NCI-H1436 treated with DMSO at 0.1 percent for 48 hours (cell line): ENCODE measurements around the gene MEGF11.

ENCODE experiments used
- DNase-seq: peaks from one replicate; lab custom pipeline; 2025; lab: John Stamatoyannopoulos, UW

The MEGF11 gene

GRCh38 chr15:65918357-65918920 is 335.1 kb downstream of the MEGF11 start:
- DNase-seq: no peak

DNA sequence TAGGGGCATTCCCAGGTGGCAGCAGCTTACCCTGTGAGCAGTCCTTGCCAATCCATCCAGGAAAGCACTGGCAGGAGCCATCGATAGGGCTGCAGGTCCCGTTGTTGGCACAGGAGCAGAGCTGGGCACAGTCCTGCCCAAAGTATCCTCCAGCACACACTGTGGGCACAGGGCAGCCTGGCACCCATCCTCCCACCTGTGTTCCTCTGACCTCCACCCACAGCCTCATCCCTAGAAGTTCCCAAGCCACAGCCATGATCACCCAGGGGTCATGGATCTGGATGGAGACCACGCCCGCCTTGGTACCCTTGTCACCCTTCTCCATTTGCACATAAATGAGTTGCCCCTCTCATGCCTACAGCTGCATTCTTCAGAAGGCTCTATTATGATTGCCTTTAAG is 335.6 kb downstream of the MEGF11 start:
- DNase-seq: no peak

GRCh38 chr15:65917407-65917756 is 336.2 kb downstream of the MEGF11 start:
- no peak for DNase-seq

DNA sequence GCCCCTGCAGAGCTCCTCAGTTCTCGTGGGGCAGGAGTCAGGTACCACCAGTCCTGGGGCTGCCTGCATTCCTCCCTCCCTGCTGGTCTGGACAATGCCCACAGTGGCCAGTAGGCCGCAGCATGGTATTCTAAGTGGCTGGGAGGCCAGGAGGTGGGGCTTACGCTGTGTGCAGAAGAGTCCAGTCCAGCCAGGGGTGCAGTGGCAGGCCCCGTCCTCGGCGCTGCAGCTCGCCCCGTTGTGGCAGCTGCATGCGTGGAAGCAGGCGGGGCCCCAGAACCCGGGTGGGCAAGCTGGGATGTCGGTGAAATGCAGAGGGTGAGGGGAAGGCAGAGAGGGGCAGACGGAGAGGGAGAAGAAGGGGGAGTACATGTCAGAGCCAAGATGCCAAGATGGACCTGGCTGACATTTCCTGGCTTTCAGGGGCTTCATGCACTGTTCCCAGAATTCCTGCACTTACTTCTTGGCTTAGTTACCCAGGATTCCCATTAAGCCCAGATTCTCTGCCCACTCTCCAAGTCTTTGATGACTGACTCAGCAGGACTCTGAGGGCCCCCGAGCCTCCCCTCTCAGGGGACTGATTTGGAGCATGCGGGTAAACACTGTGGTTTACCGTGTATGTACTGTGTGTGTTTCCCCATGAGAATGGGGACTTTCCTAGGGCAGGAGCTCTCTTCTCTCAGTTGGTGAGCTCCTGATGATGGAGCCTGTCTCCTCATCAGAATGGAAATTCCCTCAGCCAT is 336.7 kb downstream of the MEGF11 start:
- no peak for DNase-seq

DNA sequence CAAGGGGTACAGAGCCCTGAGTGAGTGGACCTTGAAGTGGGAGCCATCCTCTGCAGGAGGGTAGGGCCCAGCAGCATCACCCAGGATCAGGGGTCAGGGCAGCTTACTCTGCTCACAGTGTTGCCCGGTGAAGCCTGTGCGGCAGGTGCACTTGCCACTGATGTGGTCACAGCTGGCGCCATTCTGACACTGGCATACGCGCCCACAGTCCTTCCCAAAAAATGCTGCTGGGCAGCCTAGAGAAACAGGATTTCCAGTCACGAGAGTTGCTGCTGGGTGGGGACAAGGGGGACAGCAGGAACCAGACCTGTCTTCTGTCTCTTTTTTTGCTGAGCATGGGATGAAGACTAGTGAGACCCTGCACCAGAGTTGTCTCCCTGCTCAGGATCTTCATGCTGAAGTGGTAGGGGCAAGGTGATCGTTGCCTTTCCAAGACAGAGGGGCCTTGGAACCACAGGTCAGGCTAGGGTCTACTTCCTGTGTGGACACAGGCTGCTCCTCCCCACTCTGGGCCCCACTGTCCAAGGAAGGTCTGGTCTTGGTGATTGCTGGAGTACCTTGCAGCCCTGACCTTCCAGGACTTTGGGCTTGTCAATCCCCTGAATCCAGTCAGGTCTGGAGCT is 337.4 kb downstream of the MEGF11 start:
- DNase-seq: no peak

GRCh38 chr15:65914981-65915925 is 338.3 kb downstream of the MEGF11 start:
- DNase-seq: no peak

DNA sequence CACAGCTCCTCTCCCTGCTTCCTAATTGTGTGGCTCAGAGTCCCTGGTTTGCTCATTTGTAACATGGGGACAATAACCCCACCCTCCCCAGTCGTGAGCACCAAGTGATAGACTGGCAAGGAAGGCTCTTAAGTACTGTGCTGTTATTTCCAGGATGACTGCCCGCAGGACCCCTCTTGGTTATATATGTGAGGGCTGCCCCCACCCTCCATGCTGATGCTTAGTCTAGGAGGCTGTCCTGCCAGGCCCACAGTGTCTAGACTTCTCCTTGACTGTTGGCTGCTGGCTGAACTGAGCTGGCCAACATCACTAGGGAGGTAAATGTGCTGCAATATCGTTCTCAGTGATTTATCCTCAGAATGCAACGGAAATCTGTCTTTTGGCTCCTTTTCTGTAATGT is 339.2 kb downstream of the MEGF11 start:
- no peak for DNase-seq

DNA sequence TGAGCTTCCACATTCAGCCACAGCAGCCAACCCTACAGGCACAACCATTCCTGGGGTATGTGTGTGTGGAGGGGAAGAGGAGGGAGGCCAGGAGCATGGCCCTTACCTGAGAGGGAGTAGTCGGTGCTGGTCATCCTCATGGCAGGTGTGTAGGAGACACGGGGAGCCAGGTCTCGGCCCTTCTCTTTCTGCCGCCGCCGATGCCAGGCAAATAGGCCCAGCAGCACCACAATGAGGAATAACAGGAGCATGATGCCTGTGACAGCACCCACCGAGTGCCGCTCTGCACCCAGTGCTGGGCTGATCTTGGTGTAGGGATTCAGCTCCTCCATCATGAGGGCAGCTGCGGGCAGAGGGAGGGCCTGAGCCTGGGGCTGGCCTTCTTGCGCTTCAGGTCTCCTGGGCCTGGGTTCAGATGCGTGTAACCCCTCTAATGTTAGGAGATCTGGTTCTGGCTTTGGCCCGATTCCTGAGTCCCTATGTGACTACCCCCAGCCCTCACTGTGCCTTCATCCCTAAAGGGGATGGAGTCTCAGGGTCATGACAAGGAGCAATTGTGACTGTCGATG is 339.8 kb downstream of the MEGF11 start:
- DNase-seq: no peak

- no peak for DNase-seq
These were observed 341.3 kb downstream of the MEGF11 start for GRCh38 chr15:65912235-65912634.

GRCh38 chr15:65910341-65910740 is 343.2 kb downstream of the MEGF11 start:
- DNase-seq: no peak

DNA sequence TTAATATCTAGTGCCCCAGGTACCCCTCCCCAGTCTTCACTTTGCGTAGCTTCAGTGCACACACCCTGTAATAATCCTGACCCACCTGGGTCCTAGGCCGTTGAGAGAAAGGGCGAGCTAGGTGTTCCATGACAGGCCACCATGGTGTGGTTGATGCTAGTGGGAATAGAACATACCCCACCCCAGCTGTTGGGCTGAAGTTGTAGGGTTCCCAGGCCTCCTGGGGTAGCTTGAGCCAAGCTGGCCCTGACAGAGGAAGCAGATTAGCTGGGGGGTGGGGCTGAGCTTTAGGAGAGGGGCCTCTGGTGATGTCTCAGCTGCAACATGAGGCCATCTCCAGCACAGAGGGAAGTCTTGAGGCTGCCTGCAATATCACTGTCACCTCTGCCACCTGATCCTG is 343.7 kb downstream of the MEGF11 start:
- DNase-seq: no peak

DNA sequence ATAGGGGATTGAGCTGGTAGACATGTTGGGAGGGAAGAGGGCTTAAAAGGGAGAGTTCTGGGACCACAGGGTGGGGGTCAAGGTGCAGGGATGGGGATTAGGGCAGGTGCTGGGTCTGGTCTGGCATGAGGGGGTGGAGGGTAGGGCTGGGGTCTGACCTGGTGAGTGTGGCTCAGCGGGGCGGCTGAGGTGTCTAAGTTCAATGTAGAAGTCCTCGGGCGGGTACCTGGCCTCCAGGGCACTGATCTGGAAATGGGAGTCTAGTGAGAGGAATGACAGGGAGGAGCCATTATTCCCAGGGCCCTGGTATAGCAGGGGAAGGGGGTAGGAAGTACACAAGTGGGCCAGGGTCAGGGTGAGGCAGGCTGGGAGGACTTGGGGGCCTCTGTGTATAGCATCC is 344.7 kb downstream of the MEGF11 start:
- DNase-seq: no peak

- no peak for DNase-seq
These were observed 345.9 kb downstream of the MEGF11 start for GRCh38 chr15:65907661-65908060.

DNA sequence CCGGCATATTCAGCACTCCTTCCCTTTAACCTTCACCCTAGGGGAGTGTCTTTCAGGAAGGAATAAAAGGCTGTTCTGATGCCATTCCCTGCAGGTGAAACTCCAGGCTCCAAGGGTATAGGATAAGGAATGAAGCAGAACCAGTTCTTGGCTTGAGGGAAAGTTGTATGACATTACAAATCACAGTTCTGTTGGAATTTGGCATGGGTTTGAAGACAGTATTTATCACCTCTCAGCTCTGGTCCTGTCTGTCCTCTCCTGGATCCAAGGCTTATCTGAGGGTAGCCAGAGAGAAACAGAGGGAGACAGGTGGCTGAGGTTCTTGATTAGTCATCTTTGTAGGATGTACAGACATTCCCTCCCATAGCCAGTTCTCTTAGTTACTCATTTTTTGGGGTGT is 347.2 kb downstream of the MEGF11 start:
- no peak for DNase-seq

DNA sequence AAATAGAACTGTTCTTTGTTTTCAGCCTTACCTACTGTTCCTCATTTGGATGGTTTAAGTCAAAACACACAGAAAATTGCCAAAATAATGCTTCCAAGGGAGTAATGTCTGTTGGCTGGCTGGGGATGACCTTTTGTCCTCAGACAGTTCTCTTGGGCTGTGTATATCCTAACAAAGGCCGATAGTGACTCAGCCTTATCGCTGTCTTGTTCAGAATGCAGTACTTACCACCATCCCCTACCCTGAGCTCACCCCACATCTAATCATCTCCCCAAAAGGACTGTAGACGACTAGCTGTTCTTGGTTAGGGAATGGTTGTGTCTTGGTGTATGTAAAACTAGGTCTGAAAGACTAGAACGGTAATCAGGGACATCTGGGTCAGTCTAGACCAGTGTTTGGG is 349.2 kb downstream of the MEGF11 start:
- no peak for DNase-seq

- DNase-seq: no peak
These were observed 350.1 kb downstream of the MEGF11 start for GRCh38 chr15:65903296-65904073.

DNA sequence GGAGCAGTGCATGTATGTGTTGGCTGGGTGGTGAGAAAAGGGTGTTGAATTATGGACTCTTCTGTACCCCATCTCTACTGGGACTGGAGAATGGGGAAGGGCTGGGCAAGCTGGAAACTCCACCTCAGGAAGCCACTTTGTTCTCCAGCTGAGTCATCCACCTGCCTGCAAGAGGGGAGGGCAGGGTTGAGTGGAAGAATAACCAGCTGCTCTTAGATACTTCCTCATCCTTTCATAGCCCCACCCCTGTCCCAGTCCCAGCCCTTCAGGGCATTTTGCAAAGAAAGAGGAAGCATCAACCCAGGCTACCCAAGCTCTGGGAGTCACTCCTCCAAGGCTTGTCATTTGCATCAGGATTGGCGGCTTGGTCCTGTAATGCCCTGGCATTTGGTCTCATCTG is 351.2 kb downstream of the MEGF11 start:
- no peak for DNase-seq

DNA sequence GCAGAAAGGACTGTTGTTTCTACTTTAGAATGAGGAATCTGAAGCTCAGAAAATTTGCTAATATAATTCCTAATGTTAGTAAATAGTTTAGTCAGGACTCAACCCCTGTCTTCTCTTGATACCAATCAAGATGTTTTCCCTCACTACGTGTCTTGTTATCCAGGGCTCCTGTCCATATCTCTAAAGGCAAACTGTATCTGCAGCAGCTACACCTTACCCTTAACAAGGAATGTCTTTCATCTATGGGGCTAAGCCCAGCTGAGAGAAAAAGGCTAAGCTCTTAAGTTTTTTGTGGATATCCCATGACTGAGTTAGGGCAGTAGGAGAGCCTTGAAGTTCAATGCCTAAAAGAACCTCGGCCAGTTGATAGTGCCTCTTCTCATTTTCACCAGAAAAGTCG is 351.7 kb downstream of the MEGF11 start:
- DNase-seq: no peak

- DNase-seq: peak; percentile 32
These were observed 352.2 kb downstream of the MEGF11 start for GRCh38 chr15:65901336-65901735.

GRCh38 chr15:65900488-65900887 is 353.1 kb downstream of the MEGF11 start:
- DNase-seq: no peak

- no peak for DNase-seq
These were observed 357.3 kb downstream of the MEGF11 start for GRCh38 chr15:65896236-65896635.
